Measurements from ENCODE around the gene CXCL14. TPM values are rescaled to one million over a fixed set of nuclear protein-coding genes. Genes with fewer than 3 reads are reported as not detected.

Gene CXCL14
- total RNA-seq, 1 experiment from 2014 or later, result not detected

DNA sequence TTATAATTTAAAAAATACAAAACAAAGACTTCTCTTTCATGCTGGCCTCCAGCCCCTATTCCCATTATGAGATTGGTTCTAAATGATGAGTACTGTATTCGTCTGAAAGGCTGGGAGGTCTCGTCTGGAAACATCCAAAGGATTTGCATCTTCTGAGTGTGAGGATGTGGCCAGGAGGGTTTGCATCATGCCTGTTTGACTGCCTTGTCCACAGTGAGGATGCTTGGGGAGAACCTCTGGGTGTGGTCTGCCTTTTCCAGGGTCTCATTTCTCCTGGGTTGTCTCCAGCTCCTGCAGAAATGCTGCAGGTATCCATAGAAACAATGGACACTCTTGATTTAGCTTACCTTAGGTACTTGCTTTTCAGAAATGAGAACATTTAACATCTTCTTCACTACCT lies 26.4 kb upstream of the CXCL14 start:
- Histone ChIP-seq H2AFZ (ENCODE audit: low read depth, low read length, poor library complexity, severe bottlenecking) (no peak overlapping the region), H4K20me1 (ENCODE audit: insufficient read depth) (no peaks in the 10 kb centered on the region), H3K4me3 (replicated peaks in 1 of 2; ENCODE audit: low read depth in 1 of 2, low read length in 2 of 2) (no peak overlapping the region), H3K9me2 (ENCODE audit: insufficient read depth) (no peaks in the 10 kb centered on the region), H3K4me1 (ENCODE audit: control insufficient read depth in 1 of 2, insufficient read depth in 2 of 2, low read length in 2 of 2) (no peaks in the 10 kb centered on the region), H3K79me2 (ENCODE audit: insufficient read depth, low read length) (no peaks in the 10 kb centered on the region), H3K36me3 (ENCODE audit: control insufficient read depth in 1 of 2, insufficient read depth in 2 of 2, low read length in 2 of 2) (no peaks in the 10 kb centered on the region), H3K9ac (ENCODE audit: low read length) (no peak overlapping the region), H3K4me2 (ENCODE audit: low read length) (no peak overlapping the region), H3K9me3 (ENCODE audit: control insufficient read depth in 1 of 2, insufficient read depth in 1 of 2, low read depth in 1 of 2, low read length in 2 of 2) (no peaks in the 10 kb centered on the region), H3K27ac (ENCODE audit: low read depth, low read length) (no peak overlapping the region), H3K27me3 (ENCODE audit: insufficient read depth, low read length) (peaks cover 11% of the 10 kb centered on the region; the same call in 1 of the 2 replicates)
- RAD21 ChIA-PET (ENCODE audit: low non-redundant PET in 1 of 2, low total read pairs in 2 of 2, uncharacterized antibody in 2 of 2, unreplicated experiment in 2 of 2), result no interaction called here
- no peak for TF ChIP-seq SRF (IDR thresholded peaks at IDR 0.05; ENCODE audit: low read depth)
- TF ChIP-seq, protein P1, sequence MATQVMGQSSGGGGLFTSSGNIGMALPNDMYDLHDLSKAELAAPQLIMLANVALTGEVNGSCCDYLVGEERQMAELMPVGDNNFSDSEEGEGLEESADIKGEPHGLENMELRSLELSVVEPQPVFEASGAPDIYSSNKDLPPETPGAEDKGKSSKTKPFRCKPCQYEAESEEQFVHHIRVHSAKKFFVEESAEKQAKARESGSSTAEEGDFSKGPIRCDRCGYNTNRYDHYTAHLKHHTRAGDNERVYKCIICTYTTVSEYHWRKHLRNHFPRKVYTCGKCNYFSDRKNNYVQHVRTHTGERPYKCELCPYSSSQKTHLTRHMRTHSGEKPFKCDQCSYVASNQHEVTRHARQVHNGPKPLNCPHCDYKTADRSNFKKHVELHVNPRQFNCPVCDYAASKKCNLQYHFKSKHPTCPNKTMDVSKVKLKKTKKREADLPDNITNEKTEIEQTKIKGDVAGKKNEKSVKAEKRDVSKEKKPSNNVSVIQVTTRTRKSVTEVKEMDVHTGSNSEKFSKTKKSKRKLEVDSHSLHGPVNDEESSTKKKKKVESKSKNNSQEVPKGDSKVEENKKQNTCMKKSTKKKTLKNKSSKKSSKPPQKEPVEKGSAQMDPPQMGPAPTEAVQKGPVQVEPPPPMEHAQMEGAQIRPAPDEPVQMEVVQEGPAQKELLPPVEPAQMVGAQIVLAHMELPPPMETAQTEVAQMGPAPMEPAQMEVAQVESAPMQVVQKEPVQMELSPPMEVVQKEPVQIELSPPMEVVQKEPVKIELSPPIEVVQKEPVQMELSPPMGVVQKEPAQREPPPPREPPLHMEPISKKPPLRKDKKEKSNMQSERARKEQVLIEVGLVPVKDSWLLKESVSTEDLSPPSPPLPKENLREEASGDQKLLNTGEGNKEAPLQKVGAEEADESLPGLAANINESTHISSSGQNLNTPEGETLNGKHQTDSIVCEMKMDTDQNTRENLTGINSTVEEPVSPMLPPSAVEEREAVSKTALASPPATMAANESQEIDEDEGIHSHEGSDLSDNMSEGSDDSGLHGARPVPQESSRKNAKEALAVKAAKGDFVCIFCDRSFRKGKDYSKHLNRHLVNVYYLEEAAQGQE (IDR thresholded peaks at IDR 0.05; ENCODE audit: low read depth), result no peak
- TF ChIP-seq EZH2phosphoT487 (IDR thresholded peaks at IDR 0.05; ENCODE audit: borderline replicate concordance), result no peak
- no peak for TF ChIP-seq CEBPB (IDR thresholded peaks at IDR 0.05; ENCODE audit: low read depth)
- TF ChIP-seq EZH2 (IDR thresholded peaks at IDR 0.05), result no peak
- no peak for TF ChIP-seq RAD21 (IDR thresholded peaks at IDR 0.05; ENCODE audit: low read depth)
- TF ChIP-seq TCF7L2 (IDR thresholded peaks at IDR 0.05; ENCODE audit: borderline replicate concordance, extremely low read depth, insufficient read depth, insufficient read length), result no peak
- no peak for TF ChIP-seq YY1 (IDR thresholded peaks at IDR 0.05; ENCODE audit: extremely low read depth, insufficient replicate concordance, low read depth, low read length)
- POLR2A ChIA-PET, result no interaction called here
- no peak for DNase-seq (ENCODE audit: low read depth, low spot score)
- intact Hi-C loops (cut with micrococcal nuclease), result no loop called here
- ATAC-seq, result no peak
- CTCF ChIA-PET, result interaction anchor here (1.0 kb wide), 1 partner anchor 39 kb away, joined by 3 read pairs; no protein-coding TSS in a partner anchor
- no TSS peak for BruUV-seq (replicated peaks)
